Fibroblast of the aortic adventitia (primary cell): ENCODE measurements around the gene DUSP23. TPM values are rescaled to one million over a fixed set of nuclear protein-coding genes. Genes with fewer than 3 reads are reported as not detected.

Experiments used
- DNase-seq: peaks from one replicate; pipeline ENCODE4 v3.0.0-alpha.2; 2010; ENCODE audit warnings: low read depth
- H3K4me3 ChIP-seq: 2 replicates; pipeline ENCODE4 v1.5.1; 2011; ENCODE audit warnings: low read depth, mild to moderate bottlenecking, control low read depth, low read length, moderate library complexity
- CTCF ChIP-seq: IDR thresholded peaks from 2 replicates; pipeline ENCODE4 v1.5.1; 2011; ENCODE audit warnings: mild to moderate bottlenecking, low read length, control low read depth, inconsistent platforms; ENCODE audit not compliant: insufficient read depth
- total RNA-seq: library from RNA; depleted of rRNA; stranded (reverse); fragments of >200 nt; gene quantifications from 2 replicates; pipeline ENCODE4 v1.2.3, GENCODE V29; 2012; ENCODE audit warnings: low replicate concordance

Gene DUSP23
- total RNA-seq, 1 donor, result 10.0 TPM

GRCh38 chr1:159829822-159830465 is 49.2 kb downstream of the DUSP23 start:
- H3K4me3 ChIP-seq, result no peak overlapping the region

DNA sequence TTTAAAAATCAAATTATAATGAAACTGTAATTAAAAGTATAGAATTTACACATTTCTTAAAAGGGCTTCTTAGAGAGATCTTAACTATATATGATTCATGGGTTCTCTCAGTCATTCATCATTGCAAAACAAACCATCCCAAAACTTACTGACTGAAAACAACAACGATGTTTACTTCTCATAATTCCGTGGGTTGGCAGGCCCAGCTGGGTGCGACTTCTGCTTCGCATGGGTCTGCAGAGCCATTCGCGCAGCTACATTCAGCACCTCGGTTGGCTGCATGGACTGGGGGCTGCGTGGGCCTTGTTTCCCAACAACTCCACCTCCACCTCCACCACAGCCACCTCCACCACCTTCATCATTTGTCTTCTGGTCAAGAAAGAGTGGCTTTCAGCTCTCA is 50.0 kb downstream of the DUSP23 start:
- no peak for DNase-seq
- H3K4me3 ChIP-seq, result no peak overlapping the region
- no peak for TF ChIP-seq CTCF

More at GRCh38 chr1:159829822-159830465, 49.2 kb downstream of the DUSP23 start:
- peak; percentile 87 for DNase-seq
- TF ChIP-seq CTCF, result peak; percentile 12

DNA sequence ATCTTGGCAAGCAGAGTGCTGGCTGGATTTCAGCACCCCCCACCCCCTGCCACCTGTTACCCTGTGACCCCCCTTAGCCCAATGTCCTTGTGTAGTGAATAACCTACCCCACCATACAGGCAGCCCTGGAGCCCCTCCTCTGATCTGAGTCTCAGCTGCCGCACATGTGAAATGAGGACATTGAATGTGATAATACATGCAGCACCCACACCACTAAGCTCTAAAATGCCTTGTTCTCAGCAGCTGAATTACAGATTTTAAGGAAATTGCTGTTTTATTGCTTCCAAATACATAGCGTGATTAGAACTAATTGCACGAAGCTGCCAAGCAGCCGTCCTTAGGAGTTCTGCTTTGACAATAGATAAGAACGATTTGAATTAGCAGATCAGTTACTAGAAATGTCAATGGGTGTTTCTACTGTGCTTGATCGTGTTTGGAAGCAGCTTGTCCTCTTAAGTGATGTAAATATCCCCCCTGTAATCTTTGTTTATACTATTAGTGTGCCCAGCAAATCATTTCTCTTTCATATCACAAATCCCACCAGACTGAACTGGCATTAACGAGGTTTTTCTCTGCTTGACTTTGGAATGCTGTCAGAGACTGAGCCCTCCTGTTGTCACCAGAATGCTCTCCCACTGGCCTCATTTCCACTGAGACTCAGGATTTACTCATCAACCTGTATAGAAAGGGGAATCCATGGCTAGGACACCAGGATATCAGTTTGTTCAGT is 50.8 kb downstream of the DUSP23 start:
- H3K4me3 ChIP-seq, result no peak overlapping the region
- TF ChIP-seq CTCF, result no peak
- DNase-seq, result no peak

Other genes with a start within 250 kb of the DUSP23 start
- gene OR10J5, start 245.0 kb upstream of the DUSP23 start, total RNA-seq, result not detected in 2 replicates
- gene APCS, start 193.1 kb upstream of the DUSP23 start, total RNA-seq, result not detected in 2 replicates
- not detected in 2 replicates for gene CRP, start 66.4 kb upstream of the DUSP23 start, total RNA-seq
- gene FCRL6, start 21.4 kb downstream of the DUSP23 start, total RNA-seq, result not detected in 2 replicates
- not detected in 2 replicates for gene SLAMF8, start 45.9 kb downstream of the DUSP23 start, total RNA-seq
- gene VSIG8, start 81.7 kb downstream of the DUSP23 start, total RNA-seq, result not detected in 2 replicates
- gene CFAP45, start 119.2 kb downstream of the DUSP23 start, total RNA-seq, result 0.27 and 1.4 TPM in 2 replicates
- 62.4 and 228 TPM in 2 replicates for gene TAGLN2, start 144.5 kb downstream of the DUSP23 start, total RNA-seq
- gene IGSF9, start 164.7 kb downstream of the DUSP23 start, total RNA-seq, result 2.0 TPM in 1 of 2 replicates, not detected in the other
- gene SLAMF9, start 173.3 kb downstream of the DUSP23 start, total RNA-seq, result not detected in 2 replicates